ENCODE measurements around the gene STH.

STH gene

DNA sequence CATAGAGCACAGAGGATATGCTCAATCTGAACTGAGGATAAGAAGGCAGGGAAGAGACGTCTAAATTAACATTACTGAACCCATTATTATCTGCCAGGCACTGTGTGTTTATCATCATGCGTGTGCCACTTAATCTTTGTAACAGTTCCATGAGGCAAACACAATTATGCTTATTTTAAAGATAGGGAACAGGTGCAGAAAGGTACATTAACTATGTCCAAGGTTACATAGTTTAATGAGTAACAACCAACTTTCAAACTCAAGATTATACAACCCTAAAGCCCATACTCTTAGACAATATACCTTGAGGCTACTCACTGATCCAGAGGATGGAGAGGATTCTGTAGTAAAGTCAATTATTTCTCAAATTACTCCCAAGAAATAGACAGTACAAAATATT, 43.2 kb downstream of the STH start:
- TF ChIP-seq CTCF (IDR thresholded peaks at IDR 0.05; ENCODE audit: low read depth, low read length, missing control alignments), result no peak
- no peak for DNase-seq (ENCODE audit: extremely low read depth, low read depth)

DNA sequence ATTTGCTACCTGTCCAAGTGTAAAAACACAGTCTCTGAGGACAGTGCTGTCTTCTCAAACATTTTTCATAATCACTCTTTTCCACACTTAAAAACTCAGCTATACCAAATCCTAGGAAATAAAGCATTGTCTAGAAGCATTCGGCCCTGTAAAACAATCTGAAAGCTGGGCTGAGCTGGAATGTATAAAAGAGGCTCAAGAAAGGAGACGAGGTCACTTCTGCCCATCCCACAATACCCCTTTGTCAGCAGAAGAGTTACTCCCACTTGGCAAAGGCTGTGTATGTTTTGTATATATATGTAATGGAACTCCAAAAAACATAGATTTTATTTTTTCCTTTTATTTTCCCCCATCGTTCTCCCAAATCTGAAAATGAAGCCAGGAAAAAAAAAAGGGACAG, 43.9 kb downstream of the STH start:
- DNase-seq (ENCODE audit: extremely low read depth, low read depth), result no peak
- H3K4me3 ChIP-seq (replicated peaks; ENCODE audit: low read depth, low read length), result no peak overlapping the region
- TF ChIP-seq CTCF (IDR thresholded peaks at IDR 0.05; ENCODE audit: low read depth, low read length, missing control alignments), result no peak

More for the DNA sequence above, 43.2 kb downstream of the STH start:
- no peak overlapping the region for H3K4me3 ChIP-seq (replicated peaks; ENCODE audit: low read depth, low read length)

- no peak for TF ChIP-seq CTCF (IDR thresholded peaks at IDR 0.05; ENCODE audit: low read depth, low read length, missing control alignments)
- no peak for DNase-seq (ENCODE audit: extremely low read depth, low read depth)
- no peak overlapping the region for H3K4me3 ChIP-seq (replicated peaks; ENCODE audit: low read depth, low read length)
Observed at GRCh38 chr17:46043606-46044005, 44.6 kb downstream of the STH start.

GRCh38 chr17:46044286-46044928, 45.4 kb downstream of the STH start:
- TF ChIP-seq CTCF (IDR thresholded peaks at IDR 0.05; ENCODE audit: low read depth, low read length, missing control alignments), result peak; percentile 86
- no peak overlapping the region for H3K4me3 ChIP-seq (replicated peaks; ENCODE audit: low read depth, low read length)
- DNase-seq (ENCODE audit: extremely low read depth, low read depth), result peak; percentile 82

- DNase-seq (ENCODE audit: extremely low read depth, low read depth), result no peak
- TF ChIP-seq CTCF (IDR thresholded peaks at IDR 0.05; ENCODE audit: low read depth, low read length, missing control alignments), result no peak
- no peak overlapping the region for H3K4me3 ChIP-seq (replicated peaks; ENCODE audit: low read depth, low read length)
Observed at GRCh38 chr17:46044989-46045388, 45.9 kb downstream of the STH start.

DNA sequence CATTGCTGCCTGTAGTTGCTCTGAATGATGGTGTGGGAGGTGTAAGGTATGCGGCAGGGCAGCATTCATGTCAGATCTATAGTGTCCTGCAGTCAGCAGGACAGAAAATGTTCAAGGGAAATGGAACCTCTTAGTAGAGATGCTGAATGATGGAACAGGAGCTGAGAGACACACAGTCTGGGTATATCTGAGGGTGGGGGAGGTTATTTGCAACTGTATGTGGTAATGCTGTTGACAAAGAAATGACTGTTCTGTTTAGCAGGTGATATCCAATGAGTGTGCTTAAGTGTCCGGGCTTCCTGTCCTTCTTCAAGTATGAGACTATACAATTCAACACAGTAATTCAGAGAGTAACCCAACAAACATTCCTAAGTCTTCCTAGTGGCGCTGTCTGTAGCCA, 46.6 kb downstream of the STH start:
- no peak for TF ChIP-seq CTCF (IDR thresholded peaks at IDR 0.05; ENCODE audit: low read depth, low read length, missing control alignments)
- no peak for DNase-seq (ENCODE audit: extremely low read depth, low read depth)
- H3K4me3 ChIP-seq (replicated peaks; ENCODE audit: low read depth, low read length), result no peak overlapping the region

DNA sequence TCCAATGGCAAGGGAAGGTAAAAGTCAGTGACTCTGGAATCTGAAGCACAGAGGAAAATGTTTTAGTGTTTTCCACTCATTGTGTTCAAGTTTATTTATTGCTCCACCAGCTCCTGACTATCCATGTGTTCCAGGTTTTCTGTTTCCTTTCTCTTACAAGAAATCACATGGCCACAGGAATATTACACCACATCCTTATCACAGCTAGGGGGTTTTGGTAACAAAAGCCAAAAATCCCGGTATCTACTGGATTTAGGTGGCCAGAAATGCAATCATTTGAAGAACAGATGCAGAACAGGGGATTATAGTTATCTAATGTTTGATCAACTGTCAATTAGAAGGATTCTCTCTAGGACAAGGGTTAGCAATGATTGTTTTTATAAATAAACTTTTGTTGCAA, 47.9 kb downstream of the STH start:
- no peak overlapping the region for H3K4me3 ChIP-seq (replicated peaks; ENCODE audit: low read depth, low read length)
- no peak for DNase-seq (ENCODE audit: extremely low read depth, low read depth)
- TF ChIP-seq CTCF (IDR thresholded peaks at IDR 0.05; ENCODE audit: low read depth, low read length, missing control alignments), result no peak

Data from HFF-Myc (cell line).